DOHH2 (cell line): ENCODE results near the gene CYP1B1.

Source experiments
- EZH2phosphoT487 ChIP-seq: fragments of 200-600 bp; sonication (generic); IDR thresholded peaks from 2 replicates; pipeline ENCODE4 v1.6.1; 2017; ENCODE audit warnings: borderline replicate concordance, mild to moderate bottlenecking, antibody characterized with exemption, low read length, moderate library complexity, mixed read lengths
- TF ChIP-seq, protein P1 (sequence below): fragments of 200-600 bp; sonication (generic); IDR thresholded peaks from one replicate; pipeline ENCODE4 v1.5.1; 2014; ENCODE audit warnings: antibody characterized with exemption, mild to moderate bottlenecking, low read depth, low read length; ENCODE audit not compliant: poor library complexity, severe bottlenecking

DNA sequence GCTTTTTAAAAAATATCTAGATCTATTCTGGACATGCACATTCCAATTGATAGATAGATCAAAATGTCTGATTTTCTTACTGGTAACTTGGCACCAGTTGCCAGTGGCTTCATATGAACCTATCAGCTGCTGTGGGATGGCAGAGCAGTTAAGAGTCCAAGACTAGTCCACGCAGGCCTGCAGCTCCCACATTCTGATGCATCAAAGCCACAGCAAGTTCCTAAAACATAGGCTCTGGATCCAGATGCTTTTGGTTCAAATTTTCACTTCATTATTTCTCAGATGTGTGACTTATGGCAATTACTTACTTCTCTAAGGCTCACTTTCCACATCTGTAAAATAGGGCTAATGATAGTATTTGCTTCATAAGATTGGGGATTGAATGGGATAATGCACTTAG is 48.0 kb upstream of the CYP1B1 start:
- TF ChIP-seq, protein P1, sequence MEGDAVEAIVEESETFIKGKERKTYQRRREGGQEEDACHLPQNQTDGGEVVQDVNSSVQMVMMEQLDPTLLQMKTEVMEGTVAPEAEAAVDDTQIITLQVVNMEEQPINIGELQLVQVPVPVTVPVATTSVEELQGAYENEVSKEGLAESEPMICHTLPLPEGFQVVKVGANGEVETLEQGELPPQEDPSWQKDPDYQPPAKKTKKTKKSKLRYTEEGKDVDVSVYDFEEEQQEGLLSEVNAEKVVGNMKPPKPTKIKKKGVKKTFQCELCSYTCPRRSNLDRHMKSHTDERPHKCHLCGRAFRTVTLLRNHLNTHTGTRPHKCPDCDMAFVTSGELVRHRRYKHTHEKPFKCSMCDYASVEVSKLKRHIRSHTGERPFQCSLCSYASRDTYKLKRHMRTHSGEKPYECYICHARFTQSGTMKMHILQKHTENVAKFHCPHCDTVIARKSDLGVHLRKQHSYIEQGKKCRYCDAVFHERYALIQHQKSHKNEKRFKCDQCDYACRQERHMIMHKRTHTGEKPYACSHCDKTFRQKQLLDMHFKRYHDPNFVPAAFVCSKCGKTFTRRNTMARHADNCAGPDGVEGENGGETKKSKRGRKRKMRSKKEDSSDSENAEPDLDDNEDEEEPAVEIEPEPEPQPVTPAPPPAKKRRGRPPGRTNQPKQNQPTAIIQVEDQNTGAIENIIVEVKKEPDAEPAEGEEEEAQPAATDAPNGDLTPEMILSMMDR, result no peak
- no peak for TF ChIP-seq EZH2phosphoT487
